ENCODE data around the gene LARP4B. TPM values are rescaled to one million over a fixed set of nuclear protein-coding genes. Genes with fewer than 3 reads are reported as not detected.
A peak's percentile ranks its signal among the peaks of the same experiment; 100 is the strongest.

The LARP4B gene
- polyA plus RNA-seq, 12 donors, result 47.1 to 99.8 (median 66.7) TPM; not detected in 1

GRCh38 chr10:871951-872403 lies 59.5 kb downstream of the LARP4B start:
- no peak for DNase-seq

DNA sequence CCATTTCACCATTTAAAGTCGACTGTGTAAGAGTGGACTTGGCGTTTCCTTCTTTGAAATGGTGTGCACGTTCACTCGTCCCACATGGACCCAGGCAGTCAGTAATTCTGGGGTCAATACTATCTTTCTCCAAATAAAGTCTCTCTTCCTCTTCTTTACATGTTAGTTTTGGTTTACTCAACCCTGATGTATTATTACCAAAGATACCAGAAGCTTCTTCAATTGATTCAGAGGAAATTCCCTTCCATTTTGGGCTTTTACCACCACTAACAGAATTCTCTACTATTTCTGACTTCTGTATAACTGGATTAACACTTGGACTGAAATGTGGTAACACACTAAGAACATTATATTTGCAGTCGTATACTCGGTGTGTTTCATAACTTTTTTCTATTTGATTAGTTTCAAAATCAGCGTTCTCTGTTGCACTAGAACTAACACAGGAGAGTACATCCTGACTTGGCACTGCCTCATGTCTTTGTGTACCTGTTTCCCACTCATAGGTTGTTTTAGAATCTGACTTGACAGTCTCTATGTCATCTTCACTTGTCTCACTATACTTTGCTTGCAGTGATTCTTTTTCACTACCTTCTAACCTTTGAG lies 60.8 kb downstream of the LARP4B start:
- no peak for DNase-seq

DNA sequence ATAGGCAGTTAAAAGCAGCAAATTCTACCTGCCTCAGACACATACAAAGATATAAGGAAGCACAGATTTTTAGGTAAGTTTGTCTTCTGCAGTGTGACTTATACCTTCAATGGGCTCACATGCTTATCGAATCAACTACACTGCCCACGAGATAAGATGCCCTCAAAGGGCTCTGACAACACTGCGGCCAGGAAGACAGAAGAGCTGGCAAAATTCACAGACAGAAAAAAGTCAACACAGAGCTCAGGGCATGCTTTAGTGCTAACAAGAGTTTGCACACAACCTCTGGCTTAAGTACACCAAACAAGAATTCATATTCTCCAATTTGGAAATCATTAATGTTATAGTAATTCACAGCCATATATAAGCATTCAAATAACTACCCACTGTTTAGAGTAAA lies 62.3 kb downstream of the LARP4B start:
- DNase-seq, result no peak

DNA sequence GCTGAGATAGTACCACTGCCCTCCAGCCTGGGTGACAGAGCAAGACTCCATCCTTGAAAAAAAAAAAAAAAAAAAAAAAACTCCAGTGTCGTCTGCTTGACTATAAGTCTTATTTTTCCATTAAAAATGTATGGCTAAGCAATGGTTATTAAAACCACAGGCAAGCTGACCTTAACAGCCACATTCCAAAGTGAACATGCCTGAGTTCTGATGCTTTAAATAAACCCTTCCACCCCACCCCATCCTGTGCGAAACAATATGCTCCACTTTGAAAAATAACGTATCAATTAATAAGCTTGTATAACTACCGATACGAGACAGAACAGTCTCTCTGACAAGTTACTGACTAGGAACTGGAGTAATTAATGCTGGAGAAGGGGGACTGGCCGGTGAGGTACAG lies 63.7 kb downstream of the LARP4B start:
- no peak for DNase-seq

- DNase-seq, result no peak
Measured at GRCh38 chr10:866577-866941, 64.9 kb downstream of the LARP4B start.

DNA sequence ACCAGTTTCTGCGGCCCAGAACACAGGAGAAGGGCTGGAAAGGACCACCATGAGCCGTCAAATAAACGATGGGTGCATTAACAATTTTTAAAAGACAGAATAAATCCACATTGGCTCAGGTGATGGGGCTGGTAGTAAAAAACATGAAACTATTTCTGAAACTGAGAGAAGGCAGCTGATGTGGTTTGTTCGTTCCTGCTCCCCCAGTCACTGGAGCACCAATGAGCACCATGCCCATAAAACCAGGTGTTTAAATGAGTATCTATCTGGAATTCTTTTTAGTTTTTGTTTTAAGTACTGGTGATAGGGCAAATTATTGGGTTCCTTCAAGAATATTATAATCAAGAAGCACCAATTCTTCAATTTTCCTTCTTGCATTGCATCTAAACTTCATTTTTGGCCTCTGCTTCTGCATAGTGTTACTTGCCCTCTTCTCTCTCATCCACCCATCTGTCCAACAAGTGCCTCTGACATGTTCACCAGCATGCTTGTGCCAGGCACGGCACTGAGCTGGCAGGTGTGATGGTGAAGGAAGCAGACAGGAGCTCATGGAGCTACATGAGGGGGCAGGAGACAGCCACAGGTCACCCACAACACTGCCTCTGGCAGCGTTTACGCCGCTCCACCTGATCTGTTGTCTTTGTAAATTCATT lies 65.5 kb downstream of the LARP4B start:
- no peak for DNase-seq

GRCh38 chr10:865257-865656 lies 66.2 kb downstream of the LARP4B start:
- no peak for DNase-seq

- DNase-seq, result no peak
Measured at GRCh38 chr10:860519-860918, 71.0 kb downstream of the LARP4B start.

- peak; percentile 15 for DNase-seq
Measured at GRCh38 chr10:856416-857157, 74.9 kb downstream of the LARP4B start.

- DNase-seq, result no peak
Measured at GRCh38 chr10:855671-856070, 75.8 kb downstream of the LARP4B start.

DNA sequence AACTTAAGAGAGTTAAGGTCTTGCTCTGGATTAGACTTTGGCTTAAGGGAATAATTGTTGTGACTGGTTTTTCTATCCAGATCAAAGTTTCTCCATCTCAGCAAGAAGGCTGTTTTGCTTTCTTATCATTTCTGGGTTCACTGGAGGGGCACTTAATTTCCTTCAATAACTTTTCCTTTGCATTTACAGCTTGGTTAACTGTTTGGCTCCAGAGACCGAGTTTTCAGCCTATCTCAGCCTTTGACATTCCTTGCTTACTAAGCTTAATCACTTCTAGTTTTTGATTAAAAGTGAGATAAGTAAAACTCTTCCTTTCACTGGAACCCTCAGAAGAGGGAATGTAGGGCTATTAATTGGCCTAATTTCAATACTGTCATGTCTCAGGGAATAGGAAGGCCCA lies 76.4 kb downstream of the LARP4B start:
- no peak for DNase-seq

GRCh38 chr10:853017-853416 lies 78.5 kb downstream of the LARP4B start:
- DNase-seq, result no peak

GRCh38 chr10:852386-852785 lies 79.1 kb downstream of the LARP4B start:
- no peak for DNase-seq

DNA sequence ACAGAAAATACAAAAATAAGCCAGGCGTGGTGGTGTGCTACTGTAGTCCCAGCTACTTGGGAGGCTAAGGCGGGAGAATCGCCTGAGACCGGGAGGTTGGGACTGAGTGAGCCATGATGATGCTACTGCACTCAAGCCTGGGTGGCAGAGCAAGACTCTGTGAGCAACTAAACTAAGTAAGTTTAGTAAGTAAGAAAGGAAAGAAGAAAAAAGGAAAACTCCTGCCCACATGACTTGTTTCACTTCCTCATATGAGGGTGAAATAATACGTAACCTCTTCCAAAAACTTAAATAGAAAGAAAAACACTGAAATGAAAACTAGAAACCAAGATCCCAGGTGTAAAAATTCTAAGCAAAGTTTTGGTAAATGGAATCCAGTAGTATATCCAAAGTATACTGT lies 79.6 kb downstream of the LARP4B start:
- no peak for DNase-seq

- no peak for DNase-seq
Measured at GRCh38 chr10:850093-850492, 81.4 kb downstream of the LARP4B start.

DNA sequence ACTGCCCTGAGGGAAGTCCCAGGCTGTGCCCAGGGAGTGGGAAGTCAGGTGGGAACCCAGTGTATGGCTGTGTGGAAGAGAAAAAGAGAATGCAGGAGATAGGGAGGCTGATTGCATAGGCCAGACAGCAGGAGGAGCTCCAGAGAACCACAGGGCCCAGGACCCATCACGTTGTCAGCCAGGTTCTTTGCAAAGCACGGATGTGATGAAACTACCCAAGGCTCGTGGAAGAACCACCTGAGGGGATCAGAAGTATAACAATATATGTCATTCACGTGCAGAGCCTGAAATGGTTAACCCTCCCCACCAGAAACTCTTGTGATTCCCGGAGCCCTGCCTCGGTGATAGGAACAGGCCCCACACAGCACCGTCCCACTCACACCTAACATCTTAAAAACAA lies 83.6 kb downstream of the LARP4B start:
- no peak for DNase-seq

DNA sequence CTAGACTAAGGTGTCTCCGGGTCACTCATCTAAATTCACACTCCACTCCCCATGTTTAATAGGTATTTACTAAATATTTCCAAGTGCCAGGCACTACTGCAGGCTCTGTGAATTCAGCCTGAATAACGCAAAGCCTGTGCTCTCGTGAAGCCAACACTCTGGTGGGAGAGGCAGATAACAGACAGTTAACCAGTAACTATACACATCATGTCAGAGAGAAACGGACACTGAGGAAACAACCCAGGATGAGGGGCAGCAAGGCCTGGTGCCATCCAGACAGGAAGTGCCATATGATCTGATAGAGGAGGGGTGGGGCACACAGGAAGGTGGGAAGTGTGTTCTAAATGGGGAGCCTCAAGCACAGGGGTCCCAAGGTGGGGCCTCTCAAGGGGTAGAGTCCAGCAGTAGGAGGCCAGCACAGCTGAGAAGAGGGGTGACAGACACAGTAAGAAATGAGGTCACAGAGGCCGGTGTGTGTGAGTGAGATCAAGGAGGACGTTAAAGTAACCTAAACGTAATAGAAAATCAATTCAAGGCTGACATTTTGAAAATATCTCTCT lies 85.3 kb downstream of the LARP4B start:
- no peak for DNase-seq

GRCh38 chr10:845526-845925 lies 86.0 kb downstream of the LARP4B start:
- no peak for DNase-seq

- DNase-seq, result no peak
Measured at GRCh38 chr10:844552-844951, 87.0 kb downstream of the LARP4B start.

GRCh38 chr10:843703-844102 lies 87.8 kb downstream of the LARP4B start:
- DNase-seq, result no peak

GRCh38 chr10:842795-843194 lies 88.7 kb downstream of the LARP4B start:
- no peak for DNase-seq

DNA sequence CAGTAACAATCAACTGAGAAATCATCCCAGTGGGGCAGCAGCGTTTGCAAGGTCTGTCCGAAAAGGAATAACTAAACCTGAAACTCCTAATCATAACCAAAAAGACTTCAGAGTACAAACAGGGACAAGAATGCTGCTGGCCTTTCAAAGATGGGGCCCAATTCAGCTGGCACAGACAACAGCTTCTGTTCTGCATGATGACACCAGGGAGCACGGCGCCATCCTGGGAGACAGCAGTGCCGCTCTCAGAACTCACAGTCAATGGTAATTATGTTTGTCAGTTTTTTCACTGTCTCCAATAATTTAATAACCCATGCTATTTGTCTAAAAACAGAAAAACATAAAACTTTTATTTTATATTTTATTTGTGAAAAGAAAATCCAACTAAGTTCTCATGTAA lies 90.0 kb downstream of the LARP4B start:
- DNase-seq, result no peak

All from muscle of arm (tissue), 12 donors.